ENCODE results near the gene VIPAS39.

GRCh38 chr14:77400216-77400615, 57.2 kb downstream of the VIPAS39 start:
- TF ChIP-seq, protein P1, sequence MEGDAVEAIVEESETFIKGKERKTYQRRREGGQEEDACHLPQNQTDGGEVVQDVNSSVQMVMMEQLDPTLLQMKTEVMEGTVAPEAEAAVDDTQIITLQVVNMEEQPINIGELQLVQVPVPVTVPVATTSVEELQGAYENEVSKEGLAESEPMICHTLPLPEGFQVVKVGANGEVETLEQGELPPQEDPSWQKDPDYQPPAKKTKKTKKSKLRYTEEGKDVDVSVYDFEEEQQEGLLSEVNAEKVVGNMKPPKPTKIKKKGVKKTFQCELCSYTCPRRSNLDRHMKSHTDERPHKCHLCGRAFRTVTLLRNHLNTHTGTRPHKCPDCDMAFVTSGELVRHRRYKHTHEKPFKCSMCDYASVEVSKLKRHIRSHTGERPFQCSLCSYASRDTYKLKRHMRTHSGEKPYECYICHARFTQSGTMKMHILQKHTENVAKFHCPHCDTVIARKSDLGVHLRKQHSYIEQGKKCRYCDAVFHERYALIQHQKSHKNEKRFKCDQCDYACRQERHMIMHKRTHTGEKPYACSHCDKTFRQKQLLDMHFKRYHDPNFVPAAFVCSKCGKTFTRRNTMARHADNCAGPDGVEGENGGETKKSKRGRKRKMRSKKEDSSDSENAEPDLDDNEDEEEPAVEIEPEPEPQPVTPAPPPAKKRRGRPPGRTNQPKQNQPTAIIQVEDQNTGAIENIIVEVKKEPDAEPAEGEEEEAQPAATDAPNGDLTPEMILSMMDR (IDR thresholded peaks at IDR 0.05), result no peak
- no peak for TF ChIP-seq POLR2A (IDR thresholded peaks at IDR 0.05)
- no peak for TF ChIP-seq EP300 (IDR thresholded peaks at IDR 0.05)
- TF ChIP-seq POLR2AphosphoS5 (IDR thresholded peaks at IDR 0.05), result no peak
